ENCODE results near the gene EPS8L2.

Gene EPS8L2

DNA sequence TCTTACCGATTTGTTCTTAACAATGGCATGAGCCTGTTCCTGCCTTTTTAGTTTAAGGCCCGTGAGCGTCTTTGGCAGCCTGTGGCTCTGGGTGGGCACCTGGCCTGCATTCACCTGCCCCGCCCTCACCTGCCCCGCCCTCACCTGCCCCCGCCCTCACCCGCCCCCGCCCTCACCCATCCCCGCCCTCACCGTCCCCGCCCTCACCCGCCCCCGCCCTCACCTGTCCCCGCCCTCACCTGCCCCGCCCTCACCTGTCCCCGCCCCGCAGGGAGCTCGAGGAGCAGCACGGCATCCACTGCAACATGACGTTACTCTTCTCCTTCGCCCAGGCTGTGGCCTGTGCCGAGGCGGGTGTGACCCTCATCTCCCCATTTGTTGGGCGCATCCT, 57.0 kb downstream of the EPS8L2 start:
- DNase-seq (ENCODE audit: low read depth): no peak

DNA sequence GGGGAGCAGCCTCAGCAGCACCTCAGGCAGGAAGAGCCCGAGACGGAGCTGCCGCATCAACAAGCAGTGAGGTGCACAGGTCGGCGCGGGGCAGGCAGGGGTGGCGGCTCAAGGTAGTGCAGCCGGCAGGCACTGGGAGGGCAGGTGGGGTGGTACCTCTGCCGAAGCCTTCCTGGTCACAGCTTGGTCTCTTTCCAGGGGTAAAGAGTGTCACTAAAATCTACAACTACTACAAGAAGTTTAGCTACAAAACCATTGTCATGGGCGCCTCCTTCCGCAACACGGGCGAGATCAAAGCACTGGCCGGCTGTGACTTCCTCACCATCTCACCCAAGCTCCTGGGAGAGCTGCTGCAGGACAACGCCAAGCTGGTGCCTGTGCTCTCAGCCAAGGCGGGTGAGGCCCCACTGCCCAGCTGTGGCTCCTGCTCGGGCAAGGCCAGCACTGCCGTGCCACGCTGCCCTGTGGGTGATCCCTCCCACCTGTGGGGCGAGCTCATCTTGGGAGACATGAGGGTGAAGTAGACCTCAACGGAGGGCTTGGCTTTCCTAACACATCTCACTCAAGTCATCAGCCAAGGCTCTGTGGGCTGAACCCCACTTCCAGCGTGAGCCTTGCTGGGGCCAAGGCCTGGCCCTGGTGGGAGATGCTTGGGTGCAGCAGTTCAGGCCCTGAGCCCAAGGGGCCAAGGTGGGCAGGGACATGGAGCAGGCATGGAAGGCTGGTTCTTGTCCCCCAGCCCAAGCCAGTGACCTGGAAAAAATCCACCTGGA, 57.7 kb downstream of the EPS8L2 start:
- DNase-seq (ENCODE audit: low read depth): no peak

- DNase-seq (ENCODE audit: low read depth): no peak
Observed at GRCh38 chr11:764322-765024, 58.4 kb downstream of the EPS8L2 start.

DNA sequence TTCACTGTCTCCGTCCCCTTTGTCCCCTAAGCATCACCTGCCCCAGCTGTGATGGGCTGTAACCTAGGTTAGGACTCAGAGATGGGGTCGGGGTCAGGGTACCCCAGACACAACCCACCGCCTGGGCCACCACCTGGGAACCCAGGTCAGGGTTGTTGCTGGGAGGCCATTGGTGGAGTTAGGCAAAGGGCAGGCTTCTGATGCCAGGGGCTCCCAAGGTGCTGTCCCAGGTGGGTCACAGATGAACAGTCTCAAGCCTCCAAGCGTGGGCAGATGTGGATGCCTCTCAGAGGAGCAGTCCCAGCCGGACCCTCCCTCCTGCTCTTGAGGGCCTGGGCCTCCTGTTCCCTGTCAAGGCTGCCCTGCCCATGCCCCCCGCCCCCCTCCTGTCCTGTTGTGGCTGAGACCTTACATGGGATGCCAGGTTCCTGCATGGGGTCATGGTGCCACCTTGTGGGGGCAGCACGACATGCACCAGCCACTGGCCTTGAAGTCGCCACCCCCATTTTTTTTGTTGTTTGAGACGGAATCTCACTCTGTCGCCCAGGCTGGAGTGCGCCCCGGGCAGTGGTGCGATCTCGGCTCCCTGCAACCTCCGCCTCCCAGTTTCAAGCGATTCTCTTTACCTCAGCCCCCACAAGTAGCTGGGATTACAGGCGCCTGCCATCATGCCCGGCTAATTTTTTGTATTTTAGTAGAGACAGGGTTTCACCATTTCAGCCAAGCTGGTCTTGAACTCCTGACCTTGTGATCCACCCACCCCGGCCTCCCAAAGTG, 59.2 kb downstream of the EPS8L2 start:
- DNase-seq (ENCODE audit: low read depth): peak; percentile 46

GRCh38 chr11:765802-766091, 59.7 kb downstream of the EPS8L2 start:
- DNase-seq (ENCODE audit: low read depth): no peak

DNA sequence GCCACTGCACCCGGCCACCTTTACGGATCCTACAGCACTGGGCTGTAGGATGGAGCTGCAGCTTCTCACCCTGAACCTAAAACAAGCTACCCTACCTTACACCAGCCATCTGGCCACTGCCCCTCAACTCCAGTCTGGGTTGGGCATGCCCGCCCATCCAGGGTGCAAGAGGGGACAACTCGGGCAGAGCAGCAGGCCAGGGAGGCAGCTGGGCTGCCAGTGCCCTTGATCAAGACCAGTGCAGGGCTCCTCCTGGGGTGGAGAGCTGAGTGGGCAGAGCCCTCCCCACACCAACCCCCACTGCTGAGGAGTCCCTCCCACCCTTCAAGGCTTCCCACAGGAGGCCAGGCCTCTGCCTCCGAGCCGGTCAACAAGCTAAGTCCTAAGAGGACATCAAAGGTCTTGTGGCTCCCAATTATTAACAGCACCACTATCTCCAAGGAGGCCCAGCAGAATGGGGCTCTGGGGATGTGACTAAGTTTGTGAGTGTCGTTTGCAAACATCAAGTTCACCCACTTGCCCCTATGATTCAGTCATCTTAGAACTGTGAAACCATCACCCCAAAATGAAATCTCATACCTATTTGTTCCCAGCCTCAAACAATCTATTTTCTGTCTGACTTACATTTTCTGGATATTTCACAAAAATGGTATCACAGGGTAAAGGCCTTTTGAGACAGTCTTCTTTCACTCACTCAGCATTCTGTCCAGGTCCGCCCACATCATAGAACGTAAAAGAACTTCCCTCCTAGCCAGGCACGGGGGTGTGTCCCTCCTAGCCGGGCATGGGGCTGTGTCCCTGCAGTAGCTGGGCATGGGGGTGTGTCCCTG, 60.3 kb downstream of the EPS8L2 start:
- no peak for DNase-seq (ENCODE audit: low read depth)

- no peak for DNase-seq (ENCODE audit: low read depth)
Observed at GRCh38 chr11:766936-767210, 60.8 kb downstream of the EPS8L2 start.

DNA sequence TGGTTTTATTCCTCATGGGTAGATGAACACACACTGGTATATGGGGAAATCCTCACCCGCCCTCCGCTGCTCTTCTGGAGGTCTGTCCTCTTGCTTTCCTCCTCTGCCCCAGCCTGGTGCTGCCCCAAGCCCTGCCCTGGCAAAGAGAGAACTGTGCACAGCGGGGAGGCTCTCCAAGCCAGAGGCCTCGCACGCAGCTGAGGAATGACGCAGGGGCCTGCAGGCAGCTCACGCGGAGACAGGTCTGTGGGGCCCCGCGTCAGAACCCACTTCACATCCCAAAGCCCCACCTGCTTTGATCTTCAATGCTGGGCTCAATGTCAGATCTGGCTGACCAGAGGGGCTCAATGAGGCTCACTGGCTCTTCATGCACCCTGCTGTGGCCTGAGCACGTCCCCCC, 61.2 kb downstream of the EPS8L2 start:
- no peak for DNase-seq (ENCODE audit: low read depth)

GRCh38 chr11:769887-770641, 64.0 kb downstream of the EPS8L2 start:
- DNase-seq (ENCODE audit: low read depth): no peak

DNA sequence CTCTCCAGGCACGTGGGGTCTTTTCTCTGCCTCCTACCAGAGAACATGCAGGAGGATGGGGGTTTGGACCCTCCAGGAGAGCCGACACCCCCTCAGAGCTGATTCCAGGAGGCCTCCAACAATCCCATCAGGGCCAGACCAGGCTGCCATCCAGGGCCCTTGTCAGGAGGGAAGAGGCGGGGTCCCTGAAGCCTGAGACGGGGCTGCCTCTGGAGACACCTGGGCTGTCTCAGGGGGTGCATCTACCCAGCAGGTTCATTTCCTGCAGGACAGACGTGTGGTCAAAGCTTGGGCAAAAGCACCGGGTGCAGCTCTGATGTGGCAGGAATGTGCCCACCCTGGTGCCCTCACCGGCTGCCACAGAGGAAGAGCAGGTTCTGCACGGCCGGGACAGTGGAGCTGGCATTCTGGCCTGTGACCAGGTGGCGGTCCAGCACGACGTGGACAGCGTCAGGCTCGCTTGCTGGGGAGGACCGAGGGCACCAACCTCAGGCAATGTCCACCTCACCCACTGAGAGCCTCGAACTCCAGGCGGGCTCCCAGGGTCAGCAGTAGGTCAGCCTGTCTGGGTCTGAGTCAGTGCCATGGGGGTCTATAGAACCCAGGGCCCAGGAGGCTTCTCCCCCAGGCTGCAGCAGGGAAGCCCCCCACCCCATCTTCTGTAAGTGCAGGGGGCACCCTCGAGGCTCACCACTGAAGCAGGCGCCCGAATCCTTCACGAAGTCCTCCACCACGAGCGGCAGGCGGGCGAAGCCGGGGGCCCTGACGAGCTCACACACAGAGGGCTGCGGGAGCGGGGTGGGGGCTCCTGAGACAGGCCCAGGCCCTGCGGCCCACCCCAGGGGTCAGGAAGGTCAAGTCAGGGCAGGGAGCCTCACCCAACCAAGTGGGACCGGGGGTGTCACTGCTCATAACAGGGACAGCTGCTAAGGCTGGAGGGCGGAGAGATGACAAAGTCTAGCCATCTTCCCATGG, 64.9 kb downstream of the EPS8L2 start:
- DNase-seq (ENCODE audit: low read depth): no peak

DNA sequence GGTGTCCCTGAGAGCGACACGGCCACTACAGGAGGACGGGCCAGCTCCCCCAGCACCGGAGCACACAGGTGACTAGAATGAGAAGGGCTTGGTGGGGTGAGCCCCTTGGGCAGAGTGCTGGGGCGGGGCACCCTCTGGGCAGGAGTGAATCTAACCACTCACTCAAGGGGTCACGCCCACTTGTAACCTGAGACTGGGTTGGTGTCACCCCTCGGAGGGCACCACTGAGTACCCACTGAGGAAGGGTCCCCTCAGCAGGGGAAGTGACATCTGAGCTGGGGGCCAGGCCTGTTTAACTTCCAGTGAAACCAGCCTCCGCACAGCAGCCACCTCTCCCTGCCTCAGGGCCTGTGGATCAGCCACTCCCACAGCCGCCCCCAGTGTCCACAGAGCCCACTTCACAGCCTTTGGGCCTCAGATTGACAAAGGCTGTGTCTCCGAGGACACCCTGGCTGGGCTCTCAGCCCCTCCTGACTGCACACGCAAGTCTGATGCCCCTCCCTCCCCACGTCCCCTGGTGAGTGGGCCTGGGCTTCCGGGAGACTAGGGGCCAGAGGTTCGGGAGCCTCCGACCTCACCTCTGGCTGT, 65.7 kb downstream of the EPS8L2 start:
- DNase-seq (ENCODE audit: low read depth): no peak

DNA sequence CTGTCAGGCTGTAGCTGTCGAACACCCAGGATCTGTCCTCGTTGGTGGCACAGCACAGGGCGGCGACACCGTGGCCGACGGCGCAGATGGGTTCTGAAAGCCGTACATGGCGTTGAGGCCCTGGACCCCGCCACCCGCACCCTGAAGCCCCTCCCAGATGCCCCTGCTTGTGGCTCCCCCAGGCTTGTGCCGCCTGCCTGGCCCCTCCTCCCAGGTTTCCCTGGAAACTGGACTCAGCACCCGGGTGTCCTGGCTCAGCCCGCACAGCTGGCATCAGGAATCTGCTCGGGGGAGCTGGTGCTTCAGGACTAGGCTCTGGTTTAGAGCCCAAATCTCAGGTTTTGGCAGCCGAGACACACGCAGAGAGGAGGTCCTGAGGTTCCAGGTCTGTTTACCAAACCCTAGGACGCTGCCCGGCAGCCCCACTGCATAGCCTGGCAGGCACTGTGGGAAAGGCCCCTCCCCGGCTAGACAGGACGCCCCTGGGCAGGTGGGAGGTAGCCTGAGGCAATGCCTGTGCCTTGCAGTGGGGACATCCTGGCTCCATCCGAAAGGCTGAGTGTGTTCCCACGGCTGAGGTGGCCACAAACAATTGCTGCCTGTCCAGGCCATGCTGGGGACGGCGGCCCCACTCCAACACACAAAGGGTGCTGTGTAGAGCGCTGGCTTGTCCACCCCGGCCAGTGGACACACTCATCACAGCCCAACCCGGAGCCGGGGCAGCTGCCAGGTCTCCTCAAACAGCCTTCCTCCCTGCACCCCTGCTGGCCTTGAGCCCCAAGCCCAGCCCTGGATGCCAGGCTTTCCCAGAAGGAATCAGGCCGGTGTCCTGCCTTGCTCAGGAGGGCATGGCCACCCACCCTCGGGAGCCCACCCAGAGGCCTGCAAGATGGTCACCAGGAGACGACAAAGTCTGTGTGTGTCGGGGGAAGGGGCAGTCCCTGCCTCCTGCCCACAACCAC, 66.7 kb downstream of the EPS8L2 start:
- no peak for DNase-seq (ENCODE audit: low read depth)

DNA sequence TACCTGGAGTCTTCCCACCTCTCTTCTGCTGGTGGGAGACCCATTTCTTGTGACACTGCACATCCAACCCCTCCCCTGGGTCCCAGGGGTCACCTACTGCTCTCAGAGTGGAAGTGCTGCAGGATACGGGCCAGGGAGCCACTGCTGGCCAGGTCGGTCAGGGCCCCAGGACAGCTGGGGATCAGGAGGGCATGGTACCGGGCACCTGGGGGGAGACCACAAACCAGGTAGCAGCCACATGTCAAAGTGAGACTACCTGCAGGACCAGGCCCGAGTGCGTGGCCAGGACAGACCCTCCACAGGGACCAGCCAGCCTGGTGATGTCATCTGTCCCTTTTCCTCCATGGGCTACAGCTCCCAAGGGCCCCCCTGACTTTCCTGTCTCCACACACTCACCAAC, 67.4 kb downstream of the EPS8L2 start:
- no peak for DNase-seq (ENCODE audit: low read depth)

DNA sequence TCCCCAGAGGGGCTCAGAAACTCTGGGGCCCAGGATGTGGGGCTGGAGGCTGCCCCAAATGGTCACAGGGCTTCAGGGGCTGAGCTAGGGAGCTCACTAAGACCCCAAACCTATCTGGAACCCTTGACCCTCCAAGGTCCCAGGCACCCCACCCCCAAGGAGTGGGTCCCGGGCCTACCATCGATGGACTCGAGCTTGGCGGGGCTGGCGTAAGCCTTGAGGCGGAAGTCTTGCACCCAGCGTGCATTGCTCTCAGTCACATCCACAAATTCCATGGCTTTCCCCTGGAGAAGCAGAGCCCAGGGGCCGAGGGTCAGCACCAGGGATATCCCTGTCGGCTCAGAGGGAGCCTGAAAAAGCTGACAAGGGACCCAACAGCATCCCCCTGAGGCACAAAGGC, 67.8 kb downstream of the EPS8L2 start:
- no peak for DNase-seq (ENCODE audit: low read depth)

- peak; percentile 56 for DNase-seq (ENCODE audit: low read depth)
Observed at GRCh38 chr11:774873-775592, 69.0 kb downstream of the EPS8L2 start.

DNA sequence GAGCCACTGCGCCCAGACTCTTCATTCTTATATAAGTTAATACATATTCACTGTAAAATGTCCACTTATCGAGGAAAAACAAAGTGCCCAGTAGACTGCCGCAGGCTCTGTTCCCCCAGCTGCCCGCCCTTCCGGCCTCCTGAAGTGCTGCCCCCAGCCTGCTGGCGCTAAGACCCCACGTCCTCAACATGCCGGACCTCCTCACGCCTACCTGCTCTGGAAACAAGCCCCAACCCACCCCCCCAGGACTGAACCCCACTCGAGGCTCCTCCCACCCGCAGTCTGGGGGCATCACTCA, 70.2 kb downstream of the EPS8L2 start:
- DNase-seq (ENCODE audit: low read depth): no peak

DNA sequence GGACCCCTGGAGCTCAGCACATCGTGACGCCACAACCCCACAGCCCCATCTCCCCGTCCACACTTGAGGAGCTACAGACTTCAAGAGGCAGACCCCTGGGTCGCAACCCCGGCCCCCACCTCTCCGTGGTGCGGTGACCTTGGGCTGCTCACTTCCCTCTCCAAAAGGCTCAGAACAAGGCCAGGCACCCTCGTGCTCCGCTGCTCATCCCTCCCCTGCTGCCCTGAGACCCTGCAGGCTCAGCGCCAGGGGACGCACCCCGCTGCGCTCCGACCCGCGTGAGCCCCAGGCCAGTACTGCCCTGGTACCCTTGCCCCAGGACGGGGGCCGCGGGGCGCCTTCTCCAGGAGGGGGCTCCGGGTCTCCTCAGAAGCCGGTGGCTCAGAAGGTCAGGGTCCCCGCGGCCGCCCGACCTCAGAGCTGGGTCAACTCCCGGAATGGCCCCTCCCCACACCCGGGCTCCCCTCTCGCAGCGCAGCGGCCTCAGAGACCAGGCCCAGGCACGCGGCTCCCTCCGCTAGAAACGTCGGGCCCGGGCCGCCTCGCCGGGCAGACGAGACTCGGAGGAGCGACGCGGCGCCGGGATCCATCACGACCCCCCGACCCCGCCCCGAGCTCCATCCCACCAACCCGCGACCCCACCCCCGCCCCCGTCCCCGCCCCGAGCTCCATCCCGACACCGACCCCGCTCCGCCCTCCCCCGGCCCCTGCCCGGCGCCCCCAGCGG, 70.7 kb downstream of the EPS8L2 start:
- peak; percentile 34 for DNase-seq (ENCODE audit: low read depth)
